GM12878 (cell line): Measurements from ENCODE around the gene KLRF1.

Experiments
- CHD2 ChIP-seq: IDR thresholded peaks from 2 replicates; pipeline ENCODE4 v1.6.1; 2011; ENCODE audit warnings: low read depth, low read length, improper control_type of control experiment, borderline replicate concordance
- EZH2 ChIP-seq: IDR thresholded peaks from 2 replicates; pipeline ENCODE4 v1.6.1; 2012; ENCODE audit warnings: low read depth, mild to moderate bottlenecking, control low read depth, inconsistent platforms, low read length, borderline replicate concordance; ENCODE audit not compliant: control insufficient read depth
- KLF5 ChIP-seq: fragments of 450-650 bp; IDR thresholded peaks from 2 replicates; pipeline ENCODE4 v1.6.1; 2014; ENCODE audit warnings: mild to moderate bottlenecking; ENCODE audit not compliant: partially characterized antibody
- NBN ChIP-seq: fragments of 450-650 bp; IDR thresholded peaks from 2 replicates; pipeline ENCODE4 v1.6.1; 2016
- SUPT20H ChIP-seq: IDR thresholded peaks from 2 replicates; pipeline ENCODE4 v1.6.1; 2011; ENCODE audit warnings: low read depth, mild to moderate bottlenecking, low read length, moderate library complexity, borderline replicate concordance; ENCODE audit not compliant: control insufficient read depth
- ZZZ3 ChIP-seq: IDR thresholded peaks from 2 replicates; pipeline ENCODE4 v1.6.1; 2011; ENCODE audit warnings: low read depth; ENCODE audit not compliant: control insufficient read depth, insufficient read length
- TF ChIP-seq, protein P1 (sequence below): fragments of 450-650 bp; IDR thresholded peaks from 2 replicates; pipeline ENCODE4 v1.6.1; 2018; ENCODE audit warnings: mild to moderate bottlenecking, low read depth, moderate library complexity; ENCODE audit not compliant: partially characterized antibody
- TF ChIP-seq, protein P2 (sequence below): fragments of 450-650 bp; IDR thresholded peaks from 2 replicates; pipeline ENCODE4 v1.6.1; 2017; ENCODE audit warnings: mild to moderate bottlenecking, moderate library complexity
- TF ChIP-seq, protein P3 (sequence below), 3 experiments: IDR thresholded peaks in 2 of 3; conservative IDR thresholded peaks in 1 of 3; 2 replicates each; pipeline ENCODE4 v1.5.1; 2011; ENCODE audit warnings: low read depth in 3 of 3, low read length in 3 of 3, mild to moderate bottlenecking in 3 of 3, control low read depth in 2 of 3, moderate library complexity in 2 of 3, inconsistent platforms in 1 of 3, mixed read lengths in 1 of 3; ENCODE audit not compliant: control insufficient read depth in 2 of 3, insufficient read depth in 1 of 3; ENCODE audit errors: extremely low read depth in 1 of 3
- TF ChIP-seq, protein P4 (sequence below): IDR thresholded peaks from 2 replicates; pipeline ENCODE4 v1.6.1; 2011; ENCODE audit warnings: borderline replicate concordance, low read depth, mild to moderate bottlenecking, moderate library complexity, mixed read lengths, low read length; ENCODE audit not compliant: insufficient read depth; ENCODE audit errors: extremely low read length

DNA sequence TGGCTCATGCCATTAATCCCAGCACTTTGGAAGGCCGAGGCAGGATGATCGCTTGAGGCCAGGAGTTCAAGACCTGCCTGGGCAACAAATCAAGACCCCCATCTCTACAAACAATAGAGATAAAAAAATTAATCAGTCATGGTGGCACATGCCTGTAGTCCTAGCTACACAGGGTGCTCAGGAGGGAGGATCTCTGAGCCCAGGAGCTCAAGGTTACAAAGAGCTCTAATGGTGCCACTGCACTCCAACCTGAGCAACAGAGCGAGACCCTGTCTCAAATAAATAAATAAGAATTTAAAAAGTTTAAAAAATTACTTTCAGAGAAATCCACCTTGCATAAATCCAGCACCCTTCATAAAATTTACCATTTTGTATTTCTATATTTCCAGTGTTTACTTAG, 2.2 kb downstream of the KLRF1 start:
- TF ChIP-seq, protein P1, sequence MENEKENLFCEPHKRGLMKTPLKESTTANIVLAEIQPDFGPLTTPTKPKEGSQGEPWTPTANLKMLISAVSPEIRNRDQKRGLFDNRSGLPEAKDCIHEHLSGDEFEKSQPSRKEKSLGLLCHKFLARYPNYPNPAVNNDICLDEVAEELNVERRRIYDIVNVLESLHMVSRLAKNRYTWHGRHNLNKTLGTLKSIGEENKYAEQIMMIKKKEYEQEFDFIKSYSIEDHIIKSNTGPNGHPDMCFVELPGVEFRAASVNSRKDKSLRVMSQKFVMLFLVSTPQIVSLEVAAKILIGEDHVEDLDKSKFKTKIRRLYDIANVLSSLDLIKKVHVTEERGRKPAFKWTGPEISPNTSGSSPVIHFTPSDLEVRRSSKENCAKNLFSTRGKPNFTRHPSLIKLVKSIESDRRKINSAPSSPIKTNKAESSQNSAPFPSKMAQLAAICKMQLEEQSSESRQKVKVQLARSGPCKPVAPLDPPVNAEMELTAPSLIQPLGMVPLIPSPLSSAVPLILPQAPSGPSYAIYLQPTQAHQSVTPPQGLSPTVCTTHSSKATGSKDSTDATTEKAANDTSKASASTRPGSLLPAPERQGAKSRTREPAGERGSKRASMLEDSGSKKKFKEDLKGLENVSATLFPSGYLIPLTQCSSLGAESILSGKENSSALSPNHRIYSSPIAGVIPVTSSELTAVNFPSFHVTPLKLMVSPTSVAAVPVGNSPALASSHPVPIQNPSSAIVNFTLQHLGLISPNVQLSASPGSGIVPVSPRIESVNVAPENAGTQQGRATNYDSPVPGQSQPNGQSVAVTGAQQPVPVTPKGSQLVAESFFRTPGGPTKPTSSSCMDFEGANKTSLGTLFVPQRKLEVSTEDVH = no peak
- no peak for TF ChIP-seq NBN
- TF ChIP-seq ZZZ3 = no peak
- TF ChIP-seq, protein P2, sequence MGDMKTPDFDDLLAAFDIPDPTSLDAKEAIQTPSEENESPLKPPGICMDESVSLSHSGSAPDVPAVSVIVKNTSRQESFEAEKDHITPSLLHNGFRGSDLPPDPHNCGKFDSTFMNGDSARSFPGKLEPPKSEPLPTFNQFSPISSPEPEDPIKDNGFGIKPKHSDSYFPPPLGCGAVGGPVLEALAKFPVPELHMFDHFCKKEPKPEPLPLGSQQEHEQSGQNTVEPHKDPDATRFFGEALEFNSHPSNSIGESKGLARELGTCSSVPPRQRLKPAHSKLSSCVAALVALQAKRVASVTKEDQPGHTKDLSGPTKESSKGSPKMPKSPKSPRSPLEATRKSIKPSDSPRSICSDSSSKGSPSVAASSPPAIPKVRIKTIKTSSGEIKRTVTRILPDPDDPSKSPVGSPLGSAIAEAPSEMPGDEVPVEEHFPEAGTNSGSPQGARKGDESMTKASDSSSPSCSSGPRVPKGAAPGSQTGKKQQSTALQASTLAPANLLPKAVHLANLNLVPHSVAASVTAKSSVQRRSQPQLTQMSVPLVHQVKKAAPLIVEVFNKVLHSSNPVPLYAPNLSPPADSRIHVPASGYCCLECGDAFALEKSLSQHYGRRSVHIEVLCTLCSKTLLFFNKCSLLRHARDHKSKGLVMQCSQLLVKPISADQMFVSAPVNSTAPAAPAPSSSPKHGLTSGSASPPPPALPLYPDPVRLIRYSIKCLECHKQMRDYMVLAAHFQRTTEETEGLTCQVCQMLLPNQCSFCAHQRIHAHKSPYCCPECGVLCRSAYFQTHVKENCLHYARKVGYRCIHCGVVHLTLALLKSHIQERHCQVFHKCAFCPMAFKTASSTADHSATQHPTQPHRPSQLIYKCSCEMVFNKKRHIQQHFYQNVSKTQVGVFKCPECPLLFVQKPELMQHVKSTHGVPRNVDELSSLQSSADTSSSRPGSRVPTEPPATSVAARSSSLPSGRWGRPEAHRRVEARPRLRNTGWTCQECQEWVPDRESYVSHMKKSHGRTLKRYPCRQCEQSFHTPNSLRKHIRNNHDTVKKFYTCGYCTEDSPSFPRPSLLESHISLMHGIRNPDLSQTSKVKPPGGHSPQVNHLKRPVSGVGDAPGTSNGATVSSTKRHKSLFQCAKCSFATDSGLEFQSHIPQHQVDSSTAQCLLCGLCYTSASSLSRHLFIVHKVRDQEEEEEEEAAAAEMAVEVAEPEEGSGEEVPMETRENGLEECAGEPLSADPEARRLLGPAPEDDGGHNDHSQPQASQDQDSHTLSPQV = no peak
- TF ChIP-seq CHD2 = no peak
- TF ChIP-seq, protein P3, sequence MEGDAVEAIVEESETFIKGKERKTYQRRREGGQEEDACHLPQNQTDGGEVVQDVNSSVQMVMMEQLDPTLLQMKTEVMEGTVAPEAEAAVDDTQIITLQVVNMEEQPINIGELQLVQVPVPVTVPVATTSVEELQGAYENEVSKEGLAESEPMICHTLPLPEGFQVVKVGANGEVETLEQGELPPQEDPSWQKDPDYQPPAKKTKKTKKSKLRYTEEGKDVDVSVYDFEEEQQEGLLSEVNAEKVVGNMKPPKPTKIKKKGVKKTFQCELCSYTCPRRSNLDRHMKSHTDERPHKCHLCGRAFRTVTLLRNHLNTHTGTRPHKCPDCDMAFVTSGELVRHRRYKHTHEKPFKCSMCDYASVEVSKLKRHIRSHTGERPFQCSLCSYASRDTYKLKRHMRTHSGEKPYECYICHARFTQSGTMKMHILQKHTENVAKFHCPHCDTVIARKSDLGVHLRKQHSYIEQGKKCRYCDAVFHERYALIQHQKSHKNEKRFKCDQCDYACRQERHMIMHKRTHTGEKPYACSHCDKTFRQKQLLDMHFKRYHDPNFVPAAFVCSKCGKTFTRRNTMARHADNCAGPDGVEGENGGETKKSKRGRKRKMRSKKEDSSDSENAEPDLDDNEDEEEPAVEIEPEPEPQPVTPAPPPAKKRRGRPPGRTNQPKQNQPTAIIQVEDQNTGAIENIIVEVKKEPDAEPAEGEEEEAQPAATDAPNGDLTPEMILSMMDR (IDR thresholded peaks at IDR 0.05 in 2 of 3, conservative IDR thresholded peaks at IDR 0.05 in 1 of 3; ENCODE audit: control insufficient read depth in 2 of 3, extremely low read depth in 1 of 3, insufficient read depth in 1 of 3, low read depth in 3 of 3, low read length in 3 of 3) = no peak
- TF ChIP-seq, protein P4, sequence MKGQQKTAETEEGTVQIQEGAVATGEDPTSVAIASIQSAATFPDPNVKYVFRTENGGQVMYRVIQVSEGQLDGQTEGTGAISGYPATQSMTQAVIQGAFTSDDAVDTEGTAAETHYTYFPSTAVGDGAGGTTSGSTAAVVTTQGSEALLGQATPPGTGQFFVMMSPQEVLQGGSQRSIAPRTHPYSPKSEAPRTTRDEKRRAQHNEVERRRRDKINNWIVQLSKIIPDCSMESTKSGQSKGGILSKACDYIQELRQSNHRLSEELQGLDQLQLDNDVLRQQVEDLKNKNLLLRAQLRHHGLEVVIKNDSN = no peak
- TF ChIP-seq KLF5 = no peak
- no peak for TF ChIP-seq SUPT20H
- TF ChIP-seq EZH2 = no peak
